HG03039 (cell line): Measurements from ENCODE around the gene WIF1.

Source experiments
- ATAC-seq: cut with Tn5 transposase; IDR thresholded peaks from one replicate; pipeline ENCODE4 v1.9.1; 2021; ENCODE audit warnings: mild to moderate bottlenecking, moderate library complexity; ENCODE audit not compliant: unreplicated experiment

Gene WIF1

DNA sequence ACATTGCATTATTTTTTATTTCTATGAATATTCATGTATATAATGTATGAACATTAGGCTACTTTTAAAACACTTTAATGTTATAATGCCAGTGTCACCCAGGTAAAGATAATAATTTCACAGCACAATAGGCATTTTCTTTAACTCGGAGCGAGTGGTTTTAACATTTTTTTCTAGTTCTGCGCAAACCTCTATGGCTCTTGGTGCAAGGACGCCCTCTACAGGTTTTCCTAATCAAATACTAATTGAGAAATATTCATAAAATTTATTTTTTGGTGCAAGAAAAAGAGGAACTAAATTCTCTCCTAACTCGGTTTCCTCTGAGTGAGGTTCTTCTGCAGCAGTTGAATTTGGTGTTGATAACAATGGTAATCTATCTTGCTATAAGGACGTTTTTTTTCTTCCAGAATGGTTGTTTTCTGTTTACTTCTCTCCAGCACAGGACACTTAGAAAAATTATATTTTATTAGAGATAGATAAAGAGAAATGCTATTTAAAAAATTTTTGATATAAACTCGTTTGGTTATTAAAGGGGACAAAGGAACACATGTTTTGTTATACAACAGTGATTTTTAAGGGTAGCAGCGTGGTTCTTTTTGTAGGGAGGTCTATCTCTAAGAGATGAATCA lies 2.4 kb upstream of the WIF1 start:
- ATAC-seq: no peak

DNA sequence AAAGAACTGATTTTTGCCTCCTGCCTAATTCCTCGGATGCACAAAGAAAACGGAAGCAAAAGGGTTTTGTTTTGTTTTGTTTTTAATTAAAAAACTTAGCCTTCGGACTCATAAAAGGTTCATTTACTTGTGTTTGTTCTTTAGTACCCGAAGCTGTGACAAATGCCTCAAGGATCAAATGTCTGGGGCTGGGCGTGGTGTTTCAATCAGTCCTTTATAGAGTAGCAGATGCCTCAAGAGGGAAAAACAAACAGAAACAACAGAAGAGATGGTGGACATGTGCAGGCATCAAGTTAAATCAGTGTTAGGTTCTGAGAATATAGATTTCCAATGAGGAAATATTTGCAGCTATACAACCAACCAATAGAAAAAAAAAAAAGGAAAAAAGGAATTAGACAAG lies 1.6 kb upstream of the WIF1 start:
- ATAC-seq: no peak

- no peak for ATAC-seq
These were observed 908 bp upstream of the WIF1 start for GRCh38 chr12:65121956-65122469.

DNA sequence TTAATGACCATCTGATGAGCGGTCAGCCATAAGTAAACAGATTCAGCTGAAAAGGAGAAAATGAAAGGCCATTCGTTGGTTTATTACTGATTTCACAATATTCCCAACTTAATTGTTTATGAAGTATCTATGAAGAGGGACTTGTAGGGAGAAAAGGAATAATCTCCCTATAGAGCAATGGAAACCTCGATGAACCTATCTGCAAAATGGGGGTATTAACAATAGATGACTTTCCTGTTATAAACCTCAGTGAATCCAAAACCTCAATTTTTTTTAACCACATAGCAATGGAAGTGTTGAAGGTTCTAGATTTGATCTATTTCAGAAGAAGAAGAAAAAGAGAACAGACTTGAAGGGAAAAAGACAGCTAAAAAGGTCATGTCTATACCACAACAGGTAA lies 2.0 kb downstream of the WIF1 start:
- ATAC-seq: no peak

DNA sequence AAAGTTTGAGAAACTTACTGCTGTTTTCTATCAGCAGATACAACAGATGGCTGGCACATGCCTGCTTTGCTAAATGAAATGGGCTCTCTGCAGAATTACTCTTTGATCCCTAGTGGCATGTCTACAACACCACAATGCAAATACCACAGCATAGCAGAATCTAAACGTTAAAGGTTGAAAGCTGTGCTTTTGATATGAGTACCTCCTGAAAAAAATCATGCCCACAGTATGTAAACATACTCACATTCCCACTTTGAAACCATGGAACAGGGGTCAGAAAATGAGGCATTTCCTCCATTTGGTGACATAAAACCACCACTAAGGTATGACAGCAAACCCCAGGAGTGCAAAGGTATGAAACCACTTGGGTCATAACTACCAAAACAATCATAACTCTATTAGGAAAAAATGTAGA lies 7.5 kb downstream of the WIF1 start:
- no peak for ATAC-seq

- ATAC-seq: no peak
These were observed 14.2 kb downstream of the WIF1 start for GRCh38 chr12:65106948-65107347.

- ATAC-seq: no peak
These were observed 21.0 kb downstream of the WIF1 start for GRCh38 chr12:65100140-65100539.

GRCh38 chr12:65099182-65099581 lies 21.9 kb downstream of the WIF1 start:
- no peak for ATAC-seq

GRCh38 chr12:65098364-65098763 lies 22.7 kb downstream of the WIF1 start:
- no peak for ATAC-seq

DNA sequence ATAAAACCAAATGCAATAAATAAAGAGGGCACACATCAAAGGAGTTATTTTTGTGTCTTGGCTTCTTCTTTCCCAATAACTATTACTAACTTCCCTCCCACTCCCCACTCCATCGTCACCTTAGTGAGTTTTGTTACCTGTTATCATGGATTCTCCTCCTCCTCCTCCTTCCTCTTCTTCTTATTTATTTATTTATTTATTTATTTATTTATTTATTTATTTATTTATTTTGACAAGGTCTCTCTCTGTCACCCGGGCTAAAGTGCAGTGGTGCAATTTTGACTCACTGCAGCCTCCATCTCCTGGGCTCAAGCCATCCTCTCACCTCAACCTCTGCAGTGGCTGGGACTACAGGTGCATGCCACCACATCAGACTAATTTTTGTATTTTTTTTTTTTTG lies 26.4 kb downstream of the WIF1 start:
- no peak for ATAC-seq

- no peak for ATAC-seq
These were observed 27.5 kb downstream of the WIF1 start for GRCh38 chr12:65093606-65094005.

DNA sequence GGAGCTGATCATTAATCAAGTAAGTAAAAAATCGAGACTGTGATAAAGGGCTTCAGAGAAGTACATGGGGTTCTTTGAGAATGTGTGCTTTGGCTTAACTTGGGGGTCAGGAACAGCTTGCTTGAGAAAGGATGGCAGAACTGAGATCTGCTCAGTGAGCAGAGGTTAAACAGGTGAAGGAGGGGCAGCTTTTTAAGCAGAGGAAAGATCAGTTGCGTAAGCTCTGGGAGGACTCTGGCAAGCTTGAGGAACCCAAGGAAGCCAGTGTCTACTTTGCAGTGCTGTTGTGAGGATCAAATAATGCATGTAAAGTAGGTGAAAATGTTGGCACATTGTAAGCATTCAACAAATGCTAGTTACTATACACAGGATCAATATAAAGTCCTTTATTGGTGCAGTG lies 30.6 kb downstream of the WIF1 start:
- no peak for ATAC-seq

GRCh38 chr12:65086236-65086635 lies 34.9 kb downstream of the WIF1 start:
- no peak for ATAC-seq

DNA sequence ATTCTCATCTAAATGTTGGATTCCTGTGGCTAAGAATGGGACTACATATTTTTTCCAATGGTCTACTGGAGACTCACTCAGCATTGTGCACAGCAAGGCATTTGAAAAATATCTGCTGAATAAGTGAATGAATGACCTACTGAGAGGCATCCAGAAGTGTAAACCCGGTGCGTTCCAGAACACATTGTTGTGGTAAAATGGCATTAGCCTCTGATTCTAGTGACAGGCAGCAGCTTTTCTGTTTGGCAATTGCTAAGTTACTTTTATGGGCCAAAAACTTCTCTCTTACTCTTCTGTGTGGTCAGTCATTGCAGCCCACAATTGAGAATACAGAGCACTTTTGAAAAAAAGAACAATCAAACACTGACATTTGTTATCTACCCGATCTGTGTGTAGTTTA lies 36.5 kb downstream of the WIF1 start:
- ATAC-seq: no peak

- no peak for ATAC-seq
These were observed 37.5 kb downstream of the WIF1 start for GRCh38 chr12:65083581-65083980.

DNA sequence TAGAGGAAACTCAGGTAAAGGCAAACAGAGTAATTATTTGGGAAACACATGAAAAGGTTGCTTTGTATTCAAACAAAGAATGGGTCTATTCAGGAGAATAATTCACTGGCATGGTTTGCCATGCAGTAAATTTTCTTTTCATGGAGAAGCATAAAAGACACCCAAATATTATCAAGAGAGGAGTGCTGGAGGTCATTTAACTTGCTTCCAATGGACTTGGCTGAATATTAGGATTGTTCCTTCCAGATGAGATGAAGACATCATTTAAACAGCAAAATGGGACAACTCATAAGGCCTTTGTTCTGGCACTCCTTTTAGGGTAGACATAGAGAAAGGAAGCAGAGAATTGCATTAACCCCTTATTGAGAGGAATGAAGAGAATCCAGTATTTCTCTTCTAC lies 38.7 kb downstream of the WIF1 start:
- ATAC-seq: no peak

DNA sequence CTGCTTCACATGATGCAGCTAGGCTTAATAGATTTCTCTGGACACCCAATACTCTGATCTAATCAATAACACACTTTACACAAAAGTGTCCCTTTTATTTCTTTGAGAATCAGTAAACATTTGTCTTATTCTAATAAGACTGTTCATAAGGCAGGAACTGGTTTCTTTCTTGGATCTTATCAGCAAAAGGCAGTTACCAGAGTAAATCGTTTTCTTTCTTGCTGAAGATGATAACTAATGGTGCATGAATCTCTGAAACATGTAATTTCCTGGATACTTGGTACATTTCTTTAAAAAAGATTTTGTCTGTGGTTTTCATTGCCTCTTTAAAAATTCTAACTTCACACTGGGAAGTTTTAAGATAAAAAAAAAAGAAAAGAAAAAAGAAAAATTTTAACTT lies 39.6 kb downstream of the WIF1 start:
- no peak for ATAC-seq

DNA sequence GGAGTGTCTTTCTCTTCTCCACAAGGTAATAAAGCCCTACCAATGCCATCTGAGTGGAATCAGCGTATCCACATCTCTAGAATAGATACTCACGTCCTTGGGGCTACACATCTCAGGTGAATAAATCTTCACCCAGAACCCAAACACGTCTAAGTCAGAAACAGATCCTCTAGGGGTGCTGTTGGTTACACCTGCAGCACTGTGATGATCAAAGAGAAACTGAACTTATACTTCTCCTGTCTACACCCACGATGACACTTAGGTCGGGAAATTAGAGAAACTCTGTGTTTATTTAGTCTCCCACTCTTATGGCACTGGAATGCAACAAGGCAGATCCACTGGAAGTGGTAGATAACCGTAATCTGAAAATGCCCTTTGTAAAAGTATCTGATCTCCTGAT lies 46.2 kb downstream of the WIF1 start:
- ATAC-seq: no peak

DNA sequence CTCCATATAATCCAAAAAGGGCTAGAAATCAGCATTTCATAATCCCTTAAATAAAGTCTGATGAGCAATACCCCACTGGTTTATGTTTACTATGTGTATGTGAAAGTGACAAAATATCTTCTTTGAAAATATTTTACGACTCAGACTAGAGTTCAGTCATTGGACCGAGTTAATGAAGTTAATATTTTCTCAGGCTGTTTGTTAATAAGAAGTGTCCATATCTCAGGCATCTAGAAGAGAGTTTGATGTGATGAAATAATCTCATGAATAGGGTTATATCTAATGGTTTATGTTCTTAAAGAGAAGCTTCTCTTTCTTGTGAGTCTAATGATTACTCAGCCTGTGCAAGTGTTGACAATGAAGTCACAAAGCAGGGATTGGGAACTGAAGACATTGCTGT lies 51.8 kb downstream of the WIF1 start:
- ATAC-seq: no peak

DNA sequence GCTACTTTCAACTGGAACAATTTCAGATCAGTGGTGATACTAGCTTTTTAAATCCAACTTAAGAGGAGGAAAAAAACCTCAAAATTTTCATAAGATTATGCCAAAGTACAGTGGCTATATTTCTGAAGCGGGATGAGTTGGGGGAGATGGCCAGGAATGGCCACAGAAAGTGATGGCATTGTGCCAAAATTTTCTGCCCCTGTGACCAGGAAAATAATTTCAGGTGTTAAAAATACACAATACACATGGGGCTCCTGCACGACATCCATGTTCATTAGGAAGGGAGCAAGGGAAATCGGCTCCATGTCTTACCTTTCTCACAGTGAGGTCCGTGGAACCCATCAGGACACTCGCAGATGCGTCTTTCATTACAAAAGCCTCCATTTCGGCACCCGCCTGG lies 53.7 kb downstream of the WIF1 start:
- no peak for ATAC-seq

DNA sequence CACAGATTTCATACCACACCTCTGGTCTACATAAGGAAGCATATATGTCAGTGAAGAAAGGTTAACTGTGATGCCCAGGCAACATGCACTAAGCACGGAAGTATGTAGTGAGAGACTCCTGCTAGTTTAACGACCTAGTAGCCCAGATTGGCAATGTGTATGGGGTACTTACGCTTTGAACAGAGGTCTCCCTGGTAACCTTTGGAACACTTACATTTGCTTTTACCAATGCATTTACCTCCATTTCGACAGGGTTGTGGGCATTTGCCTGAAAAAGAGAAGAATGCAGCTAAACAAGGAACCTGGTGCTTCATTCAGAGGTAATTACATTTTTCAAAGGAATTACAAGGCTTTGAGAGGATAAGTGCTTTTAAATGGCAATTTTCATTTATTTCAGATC lies 65.2 kb downstream of the WIF1 start:
- ATAC-seq: no peak

- ATAC-seq: no peak
These were observed 69.9 kb downstream of the WIF1 start for GRCh38 chr12:65051218-65051617.

DNA sequence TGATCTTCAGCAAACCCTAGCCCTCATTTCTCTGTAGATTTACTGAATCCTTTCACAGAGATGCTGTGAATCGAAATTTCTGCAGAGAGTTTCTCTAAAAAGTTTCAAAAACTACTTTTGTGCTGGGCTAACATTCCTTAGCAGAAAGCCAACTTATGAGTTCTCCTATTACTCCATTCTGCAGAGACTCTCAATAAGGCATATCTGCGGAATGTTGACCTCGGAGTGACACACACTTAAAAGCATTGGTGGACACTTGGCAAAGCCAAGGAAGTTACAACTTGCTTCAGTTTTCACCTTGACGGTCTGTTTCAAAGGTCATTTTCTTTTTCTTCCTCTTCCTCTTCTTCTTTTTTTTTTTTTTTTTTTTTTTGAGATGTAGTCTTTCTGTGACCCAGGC lies 75.8 kb downstream of the WIF1 start:
- ATAC-seq: no peak
